Esophagus squamous epithelium (tissue), 4 donors: ENCODE results near the gene DCAF12.
A peak's percentile ranks its signal among the peaks of the same experiment; 100 is the strongest.

Experiments used
- POLR2A ChIP-seq, 4 donors: fragments of 450-650 bp; IDR thresholded peaks; one replicate each; pipeline ENCODE4 v1.6.1; 2017; ENCODE audit warnings: antibody characterized with exemption in 4 of 4, mild to moderate bottlenecking in 4 of 4, moderate library complexity in 3 of 4
- TF ChIP-seq, protein P1 (sequence below), 6 experiments: fragments of 450-650 bp in 4 of 6; fragments of 200-600 bp in 2 of 6; sonication (generic) in 2 of 6; IDR thresholded peaks; one replicate each; pipeline ENCODE4 v1.5.1; 2016 to 2019; ENCODE audit warnings: antibody characterized with exemption in 6 of 6, mild to moderate bottlenecking in 4 of 6, moderate library complexity in 4 of 6

DNA sequence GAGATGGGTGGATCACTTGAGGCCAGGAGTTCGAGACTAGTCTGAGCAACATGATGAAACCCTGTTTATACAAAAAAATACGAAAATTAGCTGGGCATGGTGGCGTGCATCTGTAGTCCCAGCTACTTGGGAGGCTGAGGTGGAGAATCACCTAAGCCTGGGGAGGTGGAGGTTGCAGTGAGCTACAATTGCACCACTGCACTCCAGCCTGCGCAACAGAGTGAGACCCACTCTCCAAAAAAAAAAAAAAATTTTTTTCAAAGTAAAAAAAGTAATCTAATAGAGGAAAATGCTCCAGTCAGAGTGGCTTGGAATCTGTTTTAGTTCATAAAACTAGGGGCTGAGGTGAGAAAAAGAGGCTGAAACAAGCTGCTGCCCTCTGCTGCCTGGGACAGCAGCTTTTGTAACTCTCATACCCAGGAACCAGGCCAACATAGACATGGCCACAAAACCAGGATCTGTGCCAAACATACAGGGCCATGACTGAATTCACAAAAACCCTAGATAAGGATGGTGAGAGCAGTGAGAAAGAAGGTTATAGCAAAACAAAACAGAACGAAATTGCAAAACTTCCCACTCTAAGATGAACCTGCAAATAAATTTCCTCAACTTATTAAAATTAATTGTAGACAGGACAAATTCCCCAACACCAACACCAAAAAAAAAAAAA, 13.1 kb upstream of the DCAF12 start:
- TF ChIP-seq, protein P1, sequence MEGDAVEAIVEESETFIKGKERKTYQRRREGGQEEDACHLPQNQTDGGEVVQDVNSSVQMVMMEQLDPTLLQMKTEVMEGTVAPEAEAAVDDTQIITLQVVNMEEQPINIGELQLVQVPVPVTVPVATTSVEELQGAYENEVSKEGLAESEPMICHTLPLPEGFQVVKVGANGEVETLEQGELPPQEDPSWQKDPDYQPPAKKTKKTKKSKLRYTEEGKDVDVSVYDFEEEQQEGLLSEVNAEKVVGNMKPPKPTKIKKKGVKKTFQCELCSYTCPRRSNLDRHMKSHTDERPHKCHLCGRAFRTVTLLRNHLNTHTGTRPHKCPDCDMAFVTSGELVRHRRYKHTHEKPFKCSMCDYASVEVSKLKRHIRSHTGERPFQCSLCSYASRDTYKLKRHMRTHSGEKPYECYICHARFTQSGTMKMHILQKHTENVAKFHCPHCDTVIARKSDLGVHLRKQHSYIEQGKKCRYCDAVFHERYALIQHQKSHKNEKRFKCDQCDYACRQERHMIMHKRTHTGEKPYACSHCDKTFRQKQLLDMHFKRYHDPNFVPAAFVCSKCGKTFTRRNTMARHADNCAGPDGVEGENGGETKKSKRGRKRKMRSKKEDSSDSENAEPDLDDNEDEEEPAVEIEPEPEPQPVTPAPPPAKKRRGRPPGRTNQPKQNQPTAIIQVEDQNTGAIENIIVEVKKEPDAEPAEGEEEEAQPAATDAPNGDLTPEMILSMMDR (IDR thresholded peaks at IDR 0.05): peak in 1 of 6 experiments; percentile 18
- TF ChIP-seq POLR2A (IDR thresholded peaks at IDR 0.05): no peak
